ENCODE results near the gene C19orf53. TPM values are rescaled to one million over a fixed set of nuclear protein-coding genes. Genes with fewer than 3 reads are reported as not detected.

The C19orf53 gene
- total and polyA plus RNA-seq, 2 of the 13 experiments (the other 11 are each of a cell fraction or from before 2014, with no cell fraction given), result 129 to 130 TPM

GRCh38 chr19:13774217-13775191 lies at the start of gene C19orf53 (continued):
- TF ChIP-seq ZNF337 (CRISPR knock-in tag; IDR thresholded peaks at IDR 0.05; ENCODE audit: borderline replicate concordance, low read depth) (peak; percentile 28; the same call in 1 of the 2 replicates), ZNF333 (CRISPR knock-in tag; IDR thresholded peaks at IDR 0.05; ENCODE audit: borderline replicate concordance) (no peak), ZFP36 (IDR thresholded peaks at IDR 0.05; ENCODE audit: borderline replicate concordance, low read depth, low read length, partially characterized antibody) (no peak), ZBTB14 (CRISPR knock-in tag; IDR thresholded peaks at IDR 0.05) (no peak), ZNF629 (CRISPR knock-in tag; conservative IDR thresholded peaks at IDR 0.05) (no peak), RAD51 (IDR thresholded peaks at IDR 0.05; ENCODE audit: borderline replicate concordance) (no peak), ZHX1 (CRISPR knock-in tag; IDR thresholded peaks at IDR 0.05; ENCODE audit: low read depth) (no peak), ZBTB37 (CRISPR knock-in tag; IDR thresholded peaks at IDR 0.05) (no peak), ZNF121 (CRISPR knock-in tag; IDR thresholded peaks at IDR 0.05) (0 out of 2 replicates have a peak, but pooled peaks have one; percentile 23), HMG20A (CRISPR knock-in tag; IDR thresholded peaks at IDR 0.05; ENCODE audit: borderline replicate concordance) (0 out of 2 replicates have a peak, but pooled peaks have one; percentile 14), GFI1 (CRISPR knock-in tag; IDR thresholded peaks at IDR 0.05; ENCODE audit: borderline replicate concordance) (0 out of 2 replicates have a peak, but pooled peaks have one; percentile 47), PHF8 (CRISPR knock-in tag; IDR thresholded peaks at IDR 0.05) (peak; percentile 93), ZNF281 (CRISPR knock-in tag; IDR thresholded peaks at IDR 0.05; ENCODE audit: borderline replicate concordance) (peak; percentile 64; the same call in 1 of the 2 replicates), HOXA9 (CRISPR knock-in tag; IDR thresholded peaks at IDR 0.05; ENCODE audit: borderline replicate concordance) (no peak), ELF1 (CRISPR knock-in tag; IDR thresholded peaks at IDR 0.05) (peak; percentile 100), NFE2 (CRISPR knock-in tag; IDR thresholded peaks at IDR 0.05) (no peak), THYN1 (CRISPR knock-in tag; IDR thresholded peaks at IDR 0.05; ENCODE audit: borderline replicate concordance, low read depth) (no peak), AGO2 (optimal IDR thresholded peaks at IDR 0.05; ENCODE audit: low read depth, low read length) (peak; percentile 95)

All from HepG2 (cell line).